A549 (cell line): ENCODE results near the gene EFCAB5. TPM values are rescaled to one million over a fixed set of nuclear protein-coding genes. Genes with fewer than 3 reads are reported as not detected.
"Not testable (repeated sequence)": the region's sequence is repeated elsewhere in the genome, so short reads cannot be mapped to it uniquely, and the experiment has no call there.

Source experiments
- ATAC-seq, 2 experiments: fragments of 200-7000 bp in 1 of 2; fragments of >200 bp in 1 of 2; cut with Nextera tagmentation in 1 of 2; cut with Tn5 transposase in 1 of 2; 3 replicates each; pipeline versions ENCODE4 v1.8.0 to v1.9.1; 2018 to 2020; ENCODE audit warnings: mild to moderate bottlenecking in 1 of 2, moderate library complexity in 1 of 2
- CTCF ChIA-PET: fragments of 300-600 bp; sonication (Branson Sonifier 250); formaldehyde crosslinking; extraction: SDS; loops from one replicate; lab custom pipeline; 2021; ENCODE audit warnings: antibody characterized with exemption, inconsistent platforms; lab: Yijun Ruan, JAX
- POLR2A ChIA-PET: fragments of 350-600 bp; formaldehyde crosslinking; extraction: SDS; loops from one replicate; lab custom pipeline; 2021; ENCODE audit warnings: antibody characterized with exemption, inconsistent platforms; lab: Yijun Ruan, JAX
- DNase-seq, 2 experiments: peaks; one replicate each; pipeline versions ENCODE4 v3.0.0 to v3.0.0-alpha.2; 2011 to 2016; ENCODE audit warnings: low read depth in 1 of 2, low spot score in 1 of 2
- FAIRE-seq: peaks from 2 replicates; lab custom pipeline; 2011; peaks lifted over from hg19 to GRCh38; lab: Jason Lieb, UNC
- H3K27ac ChIP-seq, 2 experiments: fragments of >200 bp; sonication (Bioruptor Twin); formaldehyde crosslinking; 3 replicates each; pipeline ENCODE4 v1.5.1; 2016 to 2017
- H3K4me1 ChIP-seq: fragments of >200 bp; sonication (Bioruptor Twin); formaldehyde crosslinking; 3 replicates; pipeline ENCODE4 v1.6.1; 2016
- H3K4me2 ChIP-seq: fragments of >200 bp; sonication (Bioruptor Twin); formaldehyde crosslinking; 3 replicates; pipeline ENCODE4 v1.6.1; 2016
- H3K4me3 ChIP-seq: fragments of >200 bp; sonication (Bioruptor Twin); formaldehyde crosslinking; 3 replicates; pipeline ENCODE4 v1.5.1; 2016
- H3K9me3 ChIP-seq: fragments of >200 bp; sonication (Bioruptor Twin); formaldehyde crosslinking; 3 replicates; pipeline ENCODE4 v1.6.1; 2016
- ATOH8 ChIP-seq: fragments of 250-450 bp; sonication (Bioruptor Pico); IDR thresholded peaks from 2 replicates; pipeline ENCODE4 v1.5.0; 2020; ENCODE audit warnings: low read depth, mild to moderate bottlenecking, moderate library complexity
- CBX2 ChIP-seq: fragments of 200-600 bp; sonication (generic); IDR thresholded peaks from 2 replicates; pipeline ENCODE4 v1.6.1; 2016; ENCODE audit warnings: low read depth, mild to moderate bottlenecking, borderline replicate concordance
- CBX8 ChIP-seq: fragments of 200-600 bp; sonication (generic); IDR thresholded peaks from 2 replicates; pipeline ENCODE4 v1.6.1; 2016
- CEBPB ChIP-seq, 2 experiments: fragments of >200 bp in 1 of 2; sonication (Bioruptor Twin) in 1 of 2; formaldehyde crosslinking in 1 of 2; IDR thresholded peaks; 2 replicates each; pipeline ENCODE4 v1.6.1; 2012 to 2016
- CHD2 ChIP-seq: fragments of 150-350 bp; IDR thresholded peaks from 2 replicates; pipeline ENCODE4 v1.6.1; 2014; ENCODE audit warnings: low read length; ENCODE audit not compliant: partially characterized antibody
- CHD4 ChIP-seq: fragments of 200-600 bp; sonication (generic); IDR thresholded peaks from 2 replicates; pipeline ENCODE4 v1.6.1; 2016; ENCODE audit warnings: antibody characterized with exemption, mild to moderate bottlenecking, borderline replicate concordance
- E2F6 ChIP-seq: IDR thresholded peaks from 2 replicates; pipeline ENCODE4 v1.6.1; 2012; ENCODE audit warnings: low read depth, borderline replicate concordance
- EHF ChIP-seq: fragments of 250-450 bp; sonication (Bioruptor Pico); IDR thresholded peaks from 2 replicates; pipeline ENCODE4 v1.5.0; 2020; ENCODE audit warnings: mild to moderate bottlenecking
- EP300 ChIP-seq, 2 experiments: fragments of >200 bp; sonication (Bioruptor Twin); formaldehyde crosslinking; IDR thresholded peaks; 2 replicates in 1 of 2; 3 replicates in 1 of 2; pipeline ENCODE4 v1.6.1; 2016 to 2017
- FOSB ChIP-seq: fragments of 250-450 bp; sonication (Bioruptor Pico); IDR thresholded peaks from 2 replicates; pipeline ENCODE4 v1.5.0; 2020; ENCODE audit warnings: mild to moderate bottlenecking, moderate library complexity
- FOXS1 ChIP-seq: fragments of 250-450 bp; sonication (Bioruptor Pico); IDR thresholded peaks from 2 replicates; pipeline ENCODE4 v1.5.0; 2020; ENCODE audit warnings: mild to moderate bottlenecking, moderate library complexity
- HDAC2 ChIP-seq: fragments of 200-600 bp; sonication (generic); IDR thresholded peaks from 2 replicates; pipeline ENCODE4 v1.6.1; 2016
- HEYL ChIP-seq: fragments of 250-450 bp; sonication (Bioruptor Pico); IDR thresholded peaks from 2 replicates; pipeline ENCODE4 v1.8.0; 2021; ENCODE audit warnings: mild to moderate bottlenecking, moderate library complexity
- HOXA7 ChIP-seq: fragments of 250-450 bp; sonication (Bioruptor Pico); IDR thresholded peaks from 2 replicates; pipeline ENCODE4 v1.5.0; 2020; ENCODE audit warnings: mild to moderate bottlenecking, moderate library complexity
- JUN ChIP-seq, 2 experiments: fragments of >200 bp; sonication (Bioruptor Twin); formaldehyde crosslinking; IDR thresholded peaks; 2 replicates in 1 of 2; 3 replicates in 1 of 2; pipeline ENCODE4 v1.6.1; 2016 to 2017
- KDM1A ChIP-seq: fragments of 200-600 bp; sonication (generic); IDR thresholded peaks from 2 replicates; pipeline ENCODE4 v1.6.1; 2016; ENCODE audit warnings: low read depth, mild to moderate bottlenecking
- KDM5A ChIP-seq: fragments of 200-600 bp; sonication (generic); IDR thresholded peaks from 2 replicates; pipeline ENCODE4 v1.6.1; 2016; ENCODE audit warnings: antibody characterized with exemption, mild to moderate bottlenecking
- MYC ChIP-seq: IDR thresholded peaks from 2 replicates; pipeline ENCODE4 v1.6.1; 2012; ENCODE audit warnings: mild to moderate bottlenecking, inconsistent platforms, low read length, improper control_type of control experiment, borderline replicate concordance
- NFE2L2 ChIP-seq: fragments of 150-350 bp; conservative IDR thresholded peaks from 2 replicates; pipeline ENCODE4 v1.6.1; 2014; ENCODE audit warnings: low read length
- PBX3 ChIP-seq: IDR thresholded peaks from 2 replicates; pipeline ENCODE4 v1.6.1; 2012
- PHF8 ChIP-seq: fragments of 200-600 bp; sonication (generic); IDR thresholded peaks from 2 replicates; pipeline ENCODE4 v1.6.1; 2016; ENCODE audit warnings: low read depth, mild to moderate bottlenecking, antibody characterized with exemption, moderate library complexity, borderline replicate concordance
- POLR2A ChIP-seq: IDR thresholded peaks from 2 replicates; pipeline ENCODE4 v1.6.1; 2012; ENCODE audit warnings: mild to moderate bottlenecking, low read length
- RAD21 ChIP-seq, 2 experiments: fragments of >200 bp in 1 of 2; sonication (Bioruptor Twin) in 1 of 2; formaldehyde crosslinking in 1 of 2; IDR thresholded peaks in 1 of 2; conservative IDR thresholded peaks in 1 of 2; 2 replicates in 1 of 2; 3 replicates in 1 of 2; pipeline ENCODE4 v1.6.1; 2012 to 2018; ENCODE audit warnings: inconsistent platforms in 1 of 2
- RCOR1 ChIP-seq: fragments of 150-350 bp; IDR thresholded peaks from 2 replicates; pipeline ENCODE4 v1.6.1; 2014; ENCODE audit warnings: antibody characterized with exemption, low read length, low read depth
- SREBF2 ChIP-seq: fragments of 450-650 bp; IDR thresholded peaks from 2 replicates; pipeline ENCODE4 v1.6.1; 2014; ENCODE audit warnings: mild to moderate bottlenecking, moderate library complexity
- USF2 ChIP-seq: fragments of 450-650 bp; IDR thresholded peaks from 2 replicates; pipeline ENCODE4 v1.6.1; 2014; ENCODE audit warnings: antibody characterized with exemption
- ZFP36 ChIP-seq: fragments of 450-650 bp; IDR thresholded peaks from 2 replicates; pipeline ENCODE4 v1.6.1; 2014; ENCODE audit warnings: borderline replicate concordance; ENCODE audit not compliant: partially characterized antibody
- ZSCAN20 ChIP-seq: fragments of 250-450 bp; sonication (Bioruptor Pico); IDR thresholded peaks from 2 replicates; pipeline ENCODE4 v1.8.0; 2022; ENCODE audit warnings: mild to moderate bottlenecking, moderate library complexity
- WGBS: methylation state at CpG from one replicate; pipeline ENCODE4 v1.1.6; 2017; ENCODE audit errors: missing lambda C conversion rate; 5-methylcytosine and 5-hydroxymethylcytosine counted together
- polyA minus RNA-seq: library from RNA; depleted of rRNA, polyadenylated mRNA; stranded (reverse); fragments of >200 nt; gene quantifications from 2 replicates; pipeline ENCODE4 v1.2.3, GENCODE V29; 2011; rRNA and poly(A)+ RNA removed
- polyA plus RNA-seq, 4 experiments: library from polyadenylated mRNA; depleted of rRNA in 3 of 4; stranded (reverse); fragments of >200 nt; fragmentation: RNase III in 1 of 4; extraction: RNeasy Plus Mini Kit Qiagen cat#74134 plus additional on column Dnase treatment in 1 of 4; gene quantifications; 2 replicates in 3 of 4; 3 replicates in 1 of 4; pipeline ENCODE4 v1.2.3, GENCODE V29; 2011 to 2017

EFCAB5 gene
- polyA plus RNA-seq (2011; rRNA removed) = 0.36 and 0.65 TPM in 2 replicates
- 0.13 and 0.20 TPM in 2 replicates for polyA plus RNA-seq (2012; cell fraction: cytosol; rRNA removed)
- 0.02 and 0.04 TPM in 2 replicates for polyA plus RNA-seq (2012; cell fraction: nucleus; rRNA removed)
- 1.6 to 2.6 TPM (median 1.8 TPM) in 3 replicates for polyA plus RNA-seq (2017; fragmentation: RNase III; extraction: RNeasy Plus Mini Kit Qiagen cat#74134 plus additional on column Dnase treatment)
- polyA minus RNA-seq = 0.17 and 0.97 TPM in 2 replicates

- no peak within 1 kb of the TSS for H3K4me3 ChIP-seq
- ChIA-PET CTCF (interaction anchor here (1.1 to 4.4 kb wide), 8 partner anchors 8 to 350 kb away, joined by 3 to 50 read pairs (median 6); partner anchors contain the start of gene SSH2), POLR2A (no interaction called here)
- FAIRE-seq = peak; percentile 49
- no peak for DNase-seq
- ATAC-seq = no peak
- TF ChIP-seq E2F6 = no peak
- TF ChIP-seq JUN (IDR thresholded peaks at IDR 0.05) = no peak
- no peak for TF ChIP-seq ZFP36
- TF ChIP-seq CHD2 = no peak
- TF ChIP-seq RAD21 (conservative IDR thresholded peaks at IDR 0.05 in 1 of 2, IDR thresholded peaks at IDR 0.05 in 1 of 2) = no peak
- TF ChIP-seq KDM1A = no peak
- no peak for TF ChIP-seq RCOR1
- TF ChIP-seq USF2 = no peak
- TF ChIP-seq HEYL (CRISPR knock-in tag) = no peak
- no peak for TF ChIP-seq PBX3
- TF ChIP-seq EHF (CRISPR knock-in tag) = no peak
- no peak for TF ChIP-seq PHF8
- TF ChIP-seq HDAC2 = no peak
- no peak for TF ChIP-seq HOXA7 (CRISPR knock-in tag)
- TF ChIP-seq SREBF2 = no peak
- H3K27ac ChIP-seq = no peak within 1 kb of the TSS
- no peaks in the 10 kb centered on the region for H3K9me3 ChIP-seq
- no peaks in the 10 kb centered on the region for H3K4me1 ChIP-seq
- WGBS = 81% methylated on average over 1 of the region's 1 CpG
- no peak within 1 kb of the TSS for H3K4me2 ChIP-seq
These were observed at the start of gene EFCAB5 for GRCh38 chr17:29941334-29941733. TSS of gene EFCAB5 (plus strand) at chr17:29941634. CDS start at chr17:29941797, 163 bp downstream.

- ATAC-seq = no peak
- H3K9me3 ChIP-seq = no peaks in the 10 kb centered on the region
- POLR2A ChIA-PET = no interaction called here
- no peak overlapping the region for H3K27ac ChIP-seq
- TF ChIP-seq KDM5A = no peak
- no peaks in the 10 kb centered on the region; the same call in 2 of the 3 replicates for H3K4me1 ChIP-seq
- FAIRE-seq = no peak
- CTCF ChIA-PET = interaction anchor here (0.9 to 1.7 kb wide), 6 partner anchors 15 to 202 kb away, joined by 3 to 10 read pairs (median 5); no protein-coding TSS in a partner anchor
- no peak overlapping the region for H3K4me2 ChIP-seq
- no peak for DNase-seq
- no peak overlapping the region for H3K4me3 ChIP-seq
These were observed 49.2 kb upstream of the EFCAB5 start for GRCh38 chr17:29892201-29892600.

GRCh38 chr17:29897136-29897535 lies 44.3 kb upstream of the EFCAB5 start:
- H3K9me3 ChIP-seq, ATAC-seq, H3K4me1 ChIP-seq, H3K4me2 ChIP-seq, H3K4me3 ChIP-seq, POLR2A ChIA-PET, H3K27ac ChIP-seq, FAIRE-seq, DNase-seq: not testable (repeated sequence)
- 95% methylated on average over 4 of the region's 4 CpGs for WGBS
- CTCF ChIA-PET = interaction anchor here (1.3 kb wide), 1 partner anchor 124 kb away, joined by 3 read pairs; no protein-coding TSS in a partner anchor

- ChIA-PET CTCF (interaction anchor here (0.7 to 1.4 kb wide), 3 partner anchors 8 to 296 kb away, joined by 3 to 4 read pairs (median 4); no protein-coding TSS in a partner anchor), POLR2A (no interaction called here)
- Histone ChIP-seq H3K4me1 (no peaks in the 10 kb centered on the region), H3K4me3 (no peak overlapping the region), H3K9me3 (peaks cover 3% of the 10 kb centered on the region; the same call in 2 of the 3 replicates), H3K4me2 (no peak overlapping the region), H3K27ac (no peak overlapping the region)
- no peak for TF ChIP-seq NFE2L2
- TF ChIP-seq CEBPB (IDR thresholded peaks at IDR 0.05) = no peak
- no peak for TF ChIP-seq ATOH8 (CRISPR knock-in tag)
- no peak for TF ChIP-seq CBX2
- TF ChIP-seq HDAC2 = no peak
- TF ChIP-seq HOXA7 (CRISPR knock-in tag) = no peak
- TF ChIP-seq FOSB (CRISPR knock-in tag) = no peak
- no peak for TF ChIP-seq MYC
- no peak for TF ChIP-seq CHD4
- TF ChIP-seq ZSCAN20 (CRISPR knock-in tag) = no peak
- TF ChIP-seq FOXS1 (CRISPR knock-in tag) = no peak
- no peak for TF ChIP-seq POLR2A
- TF ChIP-seq EP300 (IDR thresholded peaks at IDR 0.05) = no peak
- no peak for TF ChIP-seq CBX8
- no peak for ATAC-seq
- 92% methylated on average over 2 of the region's 2 CpGs for WGBS
- FAIRE-seq = no peak
- DNase-seq = no peak
These were observed 38.0 kb upstream of the EFCAB5 start for GRCh38 chr17:29903471-29903870.
